H9 (cell line): ENCODE measurements around the gene KEL. TPM values are rescaled to one million over a fixed set of nuclear protein-coding genes. Genes with fewer than 3 reads are reported as not detected.

Source experiments
- DNase-seq: peaks from one replicate; pipeline ENCODE4 v3.0.0-alpha.2; 2017
- H2AFZ ChIP-seq: one replicate; pipeline ENCODE4 v1.6.1; 2013; ENCODE audit warnings: mild to moderate bottlenecking, low read length, control low read depth, moderate library complexity
- H2AK5ac ChIP-seq: 2 replicates; pipeline ENCODE4 v1.6.1; 2013; ENCODE audit warnings: low read length, control low read depth, mixed read lengths; ENCODE audit not compliant: insufficient read length
- H2BK120ac ChIP-seq: one replicate; pipeline ENCODE4 v1.6.1; 2013; ENCODE audit warnings: low read depth, mild to moderate bottlenecking, low read length, control low read depth, inconsistent platforms; ENCODE audit not compliant: poor library complexity, severe bottlenecking
- H2BK12ac ChIP-seq: 2 replicates; pipeline ENCODE4 v1.6.1; 2013; ENCODE audit warnings: low read length, control low read depth, mixed read lengths, low read depth; ENCODE audit not compliant: insufficient read length
- H2BK15ac ChIP-seq: 2 replicates; pipeline ENCODE4 v1.6.1; 2013; ENCODE audit warnings: low read depth, low read length, control low read depth
- H2BK20ac ChIP-seq: one replicate; pipeline ENCODE4 v1.6.1; 2013; ENCODE audit warnings: low read depth, mild to moderate bottlenecking, low read length, control low read depth, inconsistent platforms; ENCODE audit not compliant: poor library complexity, severe bottlenecking
- H2BK5ac ChIP-seq: 2 replicates; pipeline ENCODE4 v1.6.1; 2013; ENCODE audit warnings: low read length, control low read depth, mixed read lengths; ENCODE audit not compliant: insufficient read length
- H3K14ac ChIP-seq: 2 replicates; pipeline ENCODE4 v1.6.1; 2013; ENCODE audit warnings: low read length, control low read depth; ENCODE audit not compliant: insufficient read depth
- H3K18ac ChIP-seq: 2 replicates; pipeline ENCODE4 v1.6.1; 2013; ENCODE audit warnings: low read depth, mild to moderate bottlenecking, mixed read lengths, low read length, control low read depth; ENCODE audit not compliant: insufficient read length
- H3K23ac ChIP-seq: 2 replicates; pipeline ENCODE4 v1.6.1; 2013; ENCODE audit warnings: low read length, control low read depth, mixed read lengths, low read depth; ENCODE audit not compliant: insufficient read length
- H3K23me2 ChIP-seq: 2 replicates; pipeline ENCODE4 v1.6.1; 2013; ENCODE audit warnings: low read depth, mild to moderate bottlenecking, mixed read lengths, low read length, control low read depth; ENCODE audit not compliant: insufficient read length, poor library complexity, severe bottlenecking
- H3K27ac ChIP-seq: 2 replicates; pipeline ENCODE4 v1.5.1; 2013; ENCODE audit warnings: low read length, control low read depth, mixed read lengths, low read depth; ENCODE audit not compliant: insufficient read length
- H3K27me3 ChIP-seq: 2 replicates; pipeline ENCODE4 v1.6.1; 2013; ENCODE audit warnings: low read length, control low read depth, inconsistent platforms; ENCODE audit not compliant: insufficient read depth
- H3K4ac ChIP-seq: 2 replicates; pipeline ENCODE4 v1.6.1; 2013; ENCODE audit warnings: low read depth, mild to moderate bottlenecking, control low read depth, inconsistent platforms, low read length, moderate library complexity
- H3K4me1 ChIP-seq: 2 replicates; pipeline ENCODE4 v1.6.1; 2013; ENCODE audit warnings: low read length, control low read depth, inconsistent platforms; ENCODE audit not compliant: insufficient read depth
- H3K4me2 ChIP-seq: 2 replicates; pipeline ENCODE4 v1.6.1; 2013; ENCODE audit warnings: low read length, control low read depth, mixed read lengths; ENCODE audit not compliant: insufficient read length, insufficient read depth
- H3K56ac ChIP-seq: 2 replicates; pipeline ENCODE4 v1.6.1; 2013; ENCODE audit warnings: low read depth, mild to moderate bottlenecking, mixed read lengths, low read length, control low read depth; ENCODE audit not compliant: insufficient read length
- H3K79me1 ChIP-seq: 2 replicates; pipeline ENCODE4 v1.6.1; 2013; ENCODE audit warnings: low read depth, mild to moderate bottlenecking, moderate library complexity, low read length, control low read depth, inconsistent platforms; ENCODE audit not compliant: insufficient read depth, poor library complexity, severe bottlenecking
- H3K79me2 ChIP-seq: 2 replicates; pipeline ENCODE4 v1.6.1; 2013; ENCODE audit warnings: low read length, control low read depth, inconsistent platforms; ENCODE audit not compliant: insufficient read depth
- H3K9ac ChIP-seq: 2 replicates; pipeline ENCODE4 v1.6.1; 2013; ENCODE audit warnings: low read length, control low read depth, mixed read lengths; ENCODE audit not compliant: insufficient read length; ENCODE audit errors: extremely low read depth
- H3K9me3 ChIP-seq: one replicate; pipeline ENCODE4 v1.6.1; 2013; ENCODE audit warnings: low read depth, low read length, inconsistent platforms; ENCODE audit not compliant: control insufficient read depth
- H3T11ph ChIP-seq: one replicate; pipeline ENCODE4 v1.6.1; 2013; ENCODE audit warnings: mild to moderate bottlenecking, low read length, control low read depth, inconsistent platforms
- H4K20me1 ChIP-seq: one replicate; pipeline ENCODE4 v1.6.1; 2013; ENCODE audit not compliant: control insufficient read depth, insufficient read length, insufficient read depth
- H4K5ac ChIP-seq: 2 replicates; pipeline ENCODE4 v1.6.1; 2013; ENCODE audit warnings: low read depth, mild to moderate bottlenecking, mixed read lengths, low read length, control low read depth; ENCODE audit not compliant: insufficient read length
- H4K8ac ChIP-seq: replicated peaks from 2 replicates; pipeline ENCODE4 v1.6.1; 2013; ENCODE audit warnings: low read length, control low read depth, mixed read lengths, low read depth; ENCODE audit not compliant: insufficient read length
- H4K91ac ChIP-seq: 2 replicates; pipeline ENCODE4 v1.6.1; 2013; ENCODE audit warnings: low read depth, mild to moderate bottlenecking, moderate library complexity, mixed read lengths, low read length, control low read depth; ENCODE audit not compliant: insufficient read length
- H3K27ac Mint-ChIP-seq, 3 experiments: 2 replicates in 2 of 3; 3 replicates in 1 of 3; pipeline ENCODE4 v1.8.0; 2020 to 2021; ENCODE audit warnings: mixed read lengths in 3 of 3, mild to moderate bottlenecking in 1 of 3, moderate library complexity in 1 of 3
- H3K27me3 Mint-ChIP-seq: 2 replicates; pipeline ENCODE4 v1.8.0; 2021; ENCODE audit warnings: low read depth, mild to moderate bottlenecking, moderate library complexity, mixed read lengths
- H3K36me3 Mint-ChIP-seq, 3 experiments: 2 replicates in 2 of 3; 3 replicates in 1 of 3; pipeline ENCODE4 v1.8.0; 2020 to 2021; ENCODE audit warnings: low read depth in 3 of 3, mixed read lengths in 3 of 3; ENCODE audit not compliant: insufficient read depth in 1 of 3
- H3K4me1 Mint-ChIP-seq, 2 experiments: 2 replicates each; pipeline ENCODE4 v1.8.0; 2020; ENCODE audit warnings: mixed read lengths in 2 of 2
- H3K4me3 Mint-ChIP-seq, 2 experiments: 2 replicates in 1 of 2; 3 replicates in 1 of 2; pipeline ENCODE4 v1.8.0; 2020 to 2021; ENCODE audit warnings: mild to moderate bottlenecking in 2 of 2, mixed read lengths in 2 of 2, moderate library complexity in 1 of 2
- H3K9me3 Mint-ChIP-seq, 2 experiments: 2 replicates in 1 of 2; 3 replicates in 1 of 2; pipeline ENCODE4 v1.8.0; 2020; ENCODE audit warnings: mild to moderate bottlenecking in 2 of 2, mixed read lengths in 2 of 2, moderate library complexity in 1 of 2
- WGBS: extraction: QIAGEN DNeasy Blood & Tissue Kit; methylation state at CpG from one replicate; pipeline ENCODE4 v1.1.7; 2013; ENCODE audit warnings: missing lambda C conversion rate, low lambda C conversion rate, mixed read lengths; ENCODE audit not compliant: insufficient read length; ENCODE audit errors: extremely low coverage; 5-methylcytosine and 5-hydroxymethylcytosine counted together
- total RNA-seq: library from RNA; stranded (reverse); gene quantifications from 2 replicates; pipeline ENCODE4 v1.2.1, GENCODE V29; 2021
- TF ChIP-seq, protein P1 (sequence below): fragments of 200-600 bp; sonication (generic); conservative IDR thresholded peaks from 3 replicates; pipeline ENCODE4 v1.8.0; 2021; ENCODE audit warnings: antibody characterized with exemption, mild to moderate bottlenecking

Gene KEL
- total RNA-seq, 1 experiment from 2014 or later: 1.5 TPM

DNA sequence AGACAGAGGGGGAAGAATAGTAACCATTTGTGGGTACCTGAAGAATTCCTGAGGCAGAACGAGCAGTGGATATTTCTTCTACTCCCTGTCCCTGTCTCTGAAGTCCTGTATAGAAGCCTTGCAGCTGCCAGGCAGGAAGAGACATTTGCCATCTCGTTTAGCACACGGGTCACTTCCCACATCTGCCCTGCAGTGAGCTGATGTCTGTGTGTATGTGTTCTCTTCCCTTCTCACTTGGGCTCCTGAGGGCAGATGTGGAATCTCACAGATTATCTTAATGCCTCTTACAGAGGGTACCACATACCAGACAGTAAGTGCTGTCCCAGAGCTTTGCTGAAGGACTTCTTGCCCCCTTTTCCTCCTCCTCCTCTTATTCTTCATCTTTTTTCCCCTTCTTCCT, 62.5 kb downstream of the KEL start:
- H2BK12ac ChIP-seq: no peak overlapping the region
- H3K4ac ChIP-seq: no peak overlapping the region
- no peak overlapping the region for H3K56ac ChIP-seq
- H3T11ph ChIP-seq: no peak overlapping the region
- no peak overlapping the region for H4K91ac ChIP-seq
- no peaks in the 10 kb centered on the region for H4K20me1 ChIP-seq
- no peak overlapping the region for H2BK15ac ChIP-seq
- no peaks in the 10 kb centered on the region for H3K79me2 ChIP-seq
- no peak overlapping the region for H3K18ac ChIP-seq
- no CpG with 5 or more reads among the region's 3 CpGs for WGBS
- no peak overlapping the region for H3K9ac ChIP-seq
- no peaks in the 10 kb centered on the region for H3K79me1 ChIP-seq
- H2AFZ ChIP-seq: no peak overlapping the region
- H3K14ac ChIP-seq: no peak overlapping the region
- H3K4me2 ChIP-seq: no peak overlapping the region
- H2AK5ac ChIP-seq: no peak overlapping the region
- H3K23me2 ChIP-seq: no peaks in the 10 kb centered on the region
- H2BK120ac ChIP-seq: no peak overlapping the region
- no peak overlapping the region for H4K8ac ChIP-seq
- TF ChIP-seq, protein P1, sequence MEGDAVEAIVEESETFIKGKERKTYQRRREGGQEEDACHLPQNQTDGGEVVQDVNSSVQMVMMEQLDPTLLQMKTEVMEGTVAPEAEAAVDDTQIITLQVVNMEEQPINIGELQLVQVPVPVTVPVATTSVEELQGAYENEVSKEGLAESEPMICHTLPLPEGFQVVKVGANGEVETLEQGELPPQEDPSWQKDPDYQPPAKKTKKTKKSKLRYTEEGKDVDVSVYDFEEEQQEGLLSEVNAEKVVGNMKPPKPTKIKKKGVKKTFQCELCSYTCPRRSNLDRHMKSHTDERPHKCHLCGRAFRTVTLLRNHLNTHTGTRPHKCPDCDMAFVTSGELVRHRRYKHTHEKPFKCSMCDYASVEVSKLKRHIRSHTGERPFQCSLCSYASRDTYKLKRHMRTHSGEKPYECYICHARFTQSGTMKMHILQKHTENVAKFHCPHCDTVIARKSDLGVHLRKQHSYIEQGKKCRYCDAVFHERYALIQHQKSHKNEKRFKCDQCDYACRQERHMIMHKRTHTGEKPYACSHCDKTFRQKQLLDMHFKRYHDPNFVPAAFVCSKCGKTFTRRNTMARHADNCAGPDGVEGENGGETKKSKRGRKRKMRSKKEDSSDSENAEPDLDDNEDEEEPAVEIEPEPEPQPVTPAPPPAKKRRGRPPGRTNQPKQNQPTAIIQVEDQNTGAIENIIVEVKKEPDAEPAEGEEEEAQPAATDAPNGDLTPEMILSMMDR: no peak
- H4K5ac ChIP-seq: no peak overlapping the region
- no peak overlapping the region for H2BK20ac ChIP-seq
- peaks cover 22 to 28% of the 10 kb centered on the region in 2 experiments for H3K4me1 Mint-ChIP-seq
- H3K36me3 Mint-ChIP-seq: peaks cover 0 to 13% (median 1%) of the 10 kb centered on the region in 3 experiments; a peak in 4 of 7 replicates
- H3K27ac ChIP-seq: no peak overlapping the region
- H3K27me3 ChIP-seq: no peaks in the 10 kb centered on the region
- peaks cover 16 to 17% of the 10 kb centered on the region in 2 experiments for H3K9me3 Mint-ChIP-seq
- peaks cover 18% of the 10 kb centered on the region for H3K27me3 Mint-ChIP-seq
- no peaks in the 10 kb centered on the region; the same call in 1 of the 2 replicates for H3K4me1 ChIP-seq
- H3K27ac Mint-ChIP-seq: no peak overlapping the region
- no peak overlapping the region for H3K23ac ChIP-seq
- no peak overlapping the region for H3K4me3 Mint-ChIP-seq
- peaks cover 4% of the 10 kb centered on the region for H3K9me3 ChIP-seq
- DNase-seq: no peak
- H2BK5ac ChIP-seq: no peak overlapping the region
